ENCODE results near the gene ARRB1.
"Not testable (repeated sequence)": the region's sequence is repeated elsewhere in the genome, so short reads cannot be mapped to it uniquely, and the experiment has no call there.

The ARRB1 gene

GRCh38 chr11:75320643-75321042 is 30.8 kb downstream of the ARRB1 start:
- DNase-seq, result no peak

GRCh38 chr11:75320046-75320618 is 31.3 kb downstream of the ARRB1 start:
- DNase-seq, result no peak

GRCh38 chr11:75319035-75319877 is 32.2 kb downstream of the ARRB1 start:
- no peak for DNase-seq

DNA sequence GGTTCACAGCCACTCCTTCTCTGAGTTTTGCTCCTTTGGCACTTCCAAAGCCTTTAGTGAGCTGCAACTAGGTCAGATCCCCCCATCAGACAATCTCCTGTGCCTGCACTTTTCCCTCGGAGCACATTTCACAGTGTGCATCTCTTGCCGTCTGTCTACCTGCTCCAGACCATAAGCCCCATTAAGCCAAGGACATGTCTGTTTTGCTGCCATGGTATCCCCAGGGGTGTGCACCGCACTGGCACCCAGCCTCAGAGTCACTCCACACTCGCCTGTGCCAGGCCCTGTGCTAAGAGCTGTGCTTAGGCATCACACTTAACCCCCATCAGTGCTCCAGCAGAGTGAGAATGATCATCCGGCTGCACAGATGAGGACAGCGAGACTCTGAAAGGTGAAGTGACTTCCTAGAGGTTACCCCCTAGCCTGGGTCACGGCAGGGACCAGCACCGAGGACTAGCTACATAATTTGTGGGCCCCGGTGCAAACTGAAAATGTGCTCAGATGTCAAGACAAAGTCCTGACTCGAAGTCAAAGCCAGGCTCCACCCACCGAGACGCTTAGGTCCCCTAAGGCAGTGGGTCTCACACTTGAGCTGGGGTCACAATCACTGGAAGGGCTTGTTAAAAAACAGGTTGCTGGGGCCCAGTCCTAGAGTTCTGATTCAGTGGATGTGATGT is 33.9 kb downstream of the ARRB1 start:
- no peak for DNase-seq

DNA sequence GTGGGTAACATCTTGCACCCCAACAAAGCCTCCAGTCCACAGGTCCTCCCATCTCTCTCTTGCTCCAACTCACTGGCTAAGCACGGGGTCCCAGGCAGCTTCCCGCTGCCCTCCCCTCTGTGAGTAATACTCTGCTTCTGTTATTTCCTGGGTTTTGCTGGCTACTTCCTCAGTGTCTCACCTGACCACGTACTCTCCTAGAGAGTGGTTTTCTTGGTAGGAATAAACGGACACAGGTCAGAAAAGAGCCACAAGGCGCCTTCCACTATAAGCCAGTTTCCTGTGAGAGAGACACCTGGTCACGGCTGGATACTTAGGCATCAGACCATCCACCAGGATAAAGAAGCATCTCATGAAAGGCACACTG is 36.0 kb downstream of the ARRB1 start:
- no peak for DNase-seq

GRCh38 chr11:75314771-75315438 is 36.6 kb downstream of the ARRB1 start:
- DNase-seq, result no peak

GRCh38 chr11:75313513-75314272 is 37.8 kb downstream of the ARRB1 start:
- DNase-seq, result no peak

DNA sequence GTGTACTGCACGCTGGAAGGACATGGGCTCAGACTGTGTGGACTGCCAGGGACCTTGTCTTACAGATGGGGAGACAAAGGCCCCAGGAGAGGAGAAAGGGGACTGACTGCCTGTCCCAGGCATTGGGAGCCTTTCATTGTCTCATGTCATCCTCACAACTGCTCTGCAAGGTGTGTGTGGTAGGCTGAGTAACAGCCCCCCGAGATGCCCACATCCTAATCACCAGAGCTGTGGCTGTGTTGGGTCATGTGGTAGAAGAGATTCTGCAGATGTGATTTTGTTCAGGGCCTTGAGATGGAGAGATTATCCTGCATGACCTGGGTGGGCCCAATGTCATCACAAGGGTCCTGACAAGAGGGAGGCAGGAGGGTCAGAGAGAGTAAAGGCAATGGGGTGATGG is 39.1 kb downstream of the ARRB1 start:
- DNase-seq, result no peak

DNA sequence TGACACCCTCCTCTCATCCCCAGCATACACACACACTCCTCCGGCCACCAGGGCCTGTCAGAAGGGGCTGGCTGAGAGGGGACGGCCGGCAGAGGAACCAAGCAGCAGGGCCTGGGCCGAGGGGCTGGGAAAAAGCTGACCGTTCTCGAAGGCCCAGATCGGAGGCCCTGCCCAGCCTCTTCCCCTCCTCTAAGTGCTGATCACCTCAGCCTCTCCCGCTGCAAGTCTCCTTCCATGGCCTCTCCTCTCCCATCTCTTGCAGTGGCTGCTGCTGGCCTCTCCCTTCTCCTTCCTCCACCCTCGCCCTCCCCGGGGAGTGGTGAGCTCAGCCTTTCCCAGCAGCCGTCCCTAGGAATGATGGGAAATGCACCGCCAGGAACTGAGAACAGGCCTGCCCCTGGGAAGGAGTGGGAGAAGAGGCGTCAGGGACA is 39.6 kb downstream of the ARRB1 start:
- DNase-seq, result no peak

DNA sequence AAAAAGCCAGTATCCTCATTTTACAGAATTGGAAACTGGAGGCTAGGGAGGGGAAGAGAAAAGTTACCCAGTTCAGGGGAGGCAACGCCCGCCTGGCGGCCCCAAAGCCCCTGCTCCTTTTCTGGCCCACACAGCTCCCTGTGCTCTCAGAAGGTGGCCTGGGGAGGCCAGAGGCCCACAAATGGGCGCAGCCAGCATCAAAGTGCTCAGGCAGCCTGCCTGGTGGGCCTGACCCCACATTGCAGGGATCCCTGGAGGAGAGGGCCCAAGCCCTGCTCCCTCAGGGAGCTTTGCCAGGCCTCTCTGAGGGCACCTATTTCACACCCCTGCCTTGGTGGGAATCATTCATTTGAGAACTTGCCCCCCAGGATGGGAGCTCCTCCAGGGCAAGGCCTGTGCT is 42.5 kb downstream of the ARRB1 start:
- no peak for DNase-seq

GRCh38 chr11:75308116-75308515 is 43.3 kb downstream of the ARRB1 start:
- no peak for DNase-seq

- DNase-seq, result no peak
Observed at GRCh38 chr11:75307058-75307457, 44.4 kb downstream of the ARRB1 start.

GRCh38 chr11:75306529-75306928 is 44.9 kb downstream of the ARRB1 start:
- no peak for DNase-seq

DNA sequence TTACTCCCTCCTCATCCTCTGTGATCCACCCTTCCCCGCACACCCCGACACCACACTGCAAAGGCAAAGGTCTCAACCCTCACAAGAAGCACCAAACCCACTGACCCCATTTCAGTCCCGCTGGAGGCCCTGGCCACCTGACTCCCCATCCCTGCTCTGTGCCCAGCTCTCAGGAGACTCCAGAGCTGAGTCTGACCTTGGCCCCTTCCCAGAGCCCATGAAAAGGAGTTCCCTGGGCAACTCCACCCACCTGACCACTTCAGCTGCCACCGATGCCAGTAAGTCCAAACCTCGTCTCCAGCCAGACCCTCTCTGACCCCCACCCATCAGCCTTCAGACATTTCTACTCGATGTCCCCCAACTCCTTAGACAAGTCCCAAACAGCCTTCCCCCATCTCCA is 45.5 kb downstream of the ARRB1 start:
- DNase-seq, result no peak

- DNase-seq, result no peak
Observed at GRCh38 chr11:75305452-75305851, 46.0 kb downstream of the ARRB1 start.

GRCh38 chr11:75304941-75305340 is 46.5 kb downstream of the ARRB1 start:
- DNase-seq, result not testable (repeated sequence)

DNA sequence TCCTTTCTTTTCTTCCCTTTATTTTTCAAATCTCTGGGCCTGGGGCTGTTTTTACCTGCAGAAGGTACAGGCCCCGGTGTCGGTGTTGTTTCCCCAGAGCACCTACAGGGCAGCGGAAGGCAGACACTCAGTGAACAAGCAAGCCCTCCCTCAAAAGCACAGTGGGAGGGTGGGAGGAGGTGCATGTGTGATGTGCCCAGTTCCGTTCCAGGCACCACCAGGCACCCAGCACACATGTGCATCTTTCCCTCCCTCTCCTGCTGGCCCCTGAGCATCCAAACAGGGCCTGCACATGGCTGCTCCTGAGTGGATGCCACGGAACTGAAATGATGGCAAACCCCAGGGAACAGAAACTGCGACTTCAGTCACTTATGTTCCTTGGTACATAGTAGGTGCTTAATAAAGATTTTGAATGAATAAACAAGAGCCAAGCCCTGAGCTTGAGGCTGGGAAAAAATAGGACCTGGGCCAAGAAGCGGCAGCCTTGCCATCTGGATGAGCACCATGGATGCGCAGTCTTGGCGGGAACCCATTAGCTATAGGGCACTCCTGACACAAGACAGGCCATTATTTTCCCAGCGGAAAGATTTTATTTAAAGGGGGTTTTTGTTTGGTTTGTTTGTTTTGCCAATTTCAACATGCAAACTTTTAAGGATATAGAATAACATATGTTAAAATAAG is 47.8 kb downstream of the ARRB1 start:
- DNase-seq, result no peak

DNA sequence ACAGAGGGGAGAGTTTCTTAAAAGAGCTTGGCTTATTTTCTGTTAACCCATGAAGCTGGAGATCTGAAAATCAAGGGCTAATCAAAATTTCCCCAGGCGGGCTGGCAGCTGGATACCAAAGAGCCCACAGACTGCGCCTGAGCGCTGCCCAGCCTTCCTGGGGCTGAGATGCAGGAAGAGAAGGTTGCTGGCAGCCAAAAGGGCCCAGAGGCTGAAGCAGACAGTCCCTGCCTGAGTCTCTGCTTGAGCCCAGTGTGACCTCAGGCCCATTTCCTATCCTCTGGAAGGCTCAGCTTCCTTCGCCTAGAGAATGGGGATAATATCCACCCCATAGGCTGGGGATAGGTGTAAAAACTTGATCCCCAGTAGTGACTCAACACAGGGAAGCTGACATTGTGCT is 49.1 kb downstream of the ARRB1 start:
- DNase-seq, result no peak

DNA sequence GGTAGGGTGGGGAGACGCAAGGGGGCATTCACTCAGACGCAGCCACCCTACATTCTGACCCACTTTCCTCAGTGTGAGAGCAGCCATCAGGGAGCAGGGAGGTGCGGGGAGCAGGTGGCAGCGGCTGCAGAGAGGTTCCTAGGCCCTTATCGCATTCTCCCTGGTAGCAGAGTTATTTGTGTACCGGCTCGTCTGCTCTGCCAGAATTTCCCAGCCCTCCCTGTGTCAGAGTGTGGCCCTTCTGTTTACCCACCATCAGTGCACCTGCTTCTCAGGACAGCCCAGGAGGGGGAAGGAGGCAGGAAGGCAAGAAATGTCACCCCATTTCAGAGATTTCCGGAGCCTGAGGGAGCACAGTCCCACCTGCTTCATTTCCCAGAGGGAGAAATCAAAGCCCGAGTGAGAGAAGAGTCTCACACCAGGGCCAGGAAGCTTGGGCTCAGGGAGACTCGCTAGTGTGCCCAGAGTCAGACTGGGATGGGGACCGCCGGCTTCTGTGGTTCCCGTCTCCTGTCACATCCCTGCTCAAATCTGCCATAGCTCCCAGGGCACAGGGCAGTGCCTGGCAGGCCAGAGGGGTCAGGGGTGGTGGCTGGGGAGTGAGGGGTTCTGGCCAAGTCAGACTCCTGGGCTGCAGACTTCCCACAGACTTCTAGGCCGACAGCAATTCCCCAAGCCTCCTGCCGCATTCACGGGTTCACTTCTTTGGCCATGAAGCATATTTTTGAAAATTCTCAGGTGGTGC is 49.7 kb downstream of the ARRB1 start:
- DNase-seq, result no peak

- no peak for DNase-seq
Observed at GRCh38 chr11:75301131-75301530, 50.3 kb downstream of the ARRB1 start.

GRCh38 chr11:75298976-75299260 is 52.5 kb downstream of the ARRB1 start:
- DNase-seq, result no peak

All from CD4-positive, alpha-beta T cell treated with Interleukin-1 beta for 1 hour (primary cell).